K562 (cell line): ENCODE data around the gene MCM3. TPM values are rescaled to one million over a fixed set of nuclear protein-coding genes. Genes with fewer than 3 reads are reported as not detected.

Source experiments
- ARID1B ChIP-seq: fragments of 450-650 bp; IDR thresholded peaks from 2 replicates; pipeline ENCODE4 v1.6.1; 2016; ENCODE audit warnings: antibody characterized with exemption, mild to moderate bottlenecking, inconsistent platforms
- ATF3 ChIP-seq, 2 experiments: fragments of 450-650 bp in 1 of 2; sonication (generic) in 1 of 2; formaldehyde crosslinking in 1 of 2; IDR thresholded peaks in 1 of 2; conservative IDR thresholded peaks in 1 of 2; 2 replicates each; pipeline versions ENCODE4 v1.6.1 to v1.8.1; 2016 to 2023; ENCODE audit warnings: mild to moderate bottlenecking in 2 of 2, moderate library complexity in 2 of 2, inconsistent platforms in 1 of 2, missing genetic modification reagents in 1 of 2
- CEBPB ChIP-seq: fragments of 450-650 bp; IDR thresholded peaks from 2 replicates; pipeline ENCODE4 v1.6.1; 2016; ENCODE audit warnings: missing genetic modification characterization, missing compliant biosample characterization
- CREM ChIP-seq: IDR thresholded peaks from 2 replicates; pipeline ENCODE4 v1.6.1; 2014; ENCODE audit warnings: antibody characterized with exemption, low read depth
- DPF2 ChIP-seq: fragments of 450-650 bp; IDR thresholded peaks from 2 replicates; pipeline ENCODE4 v1.6.1; 2016
- GABPA ChIP-seq: fragments of 200-800 bp; sonication (Bioruptor generic); conservative IDR thresholded peaks from 2 replicates; pipeline ENCODE4 v1.6.1; 2016; ENCODE audit warnings: low read depth, missing genetic modification characterization, missing compliant biosample characterization
- HES1 ChIP-seq: fragments of 450-650 bp; IDR thresholded peaks from 2 replicates; pipeline ENCODE4 v1.6.1; 2016; ENCODE audit warnings: low read depth, mild to moderate bottlenecking, moderate library complexity
- JUND ChIP-seq, 2 experiments: IDR thresholded peaks; 2 replicates in 1 of 2; 3 replicates in 1 of 2; pipeline ENCODE4 v1.6.1; 2011; ENCODE audit warnings: borderline replicate concordance in 2 of 2, low read depth in 2 of 2, low read length in 2 of 2, improper control_type of control experiment in 1 of 2, missing biosample characterization in 1 of 2, missing genetic modification characterization in 1 of 2, missing genetic modification reagents in 1 of 2
- LEF1 ChIP-seq: fragments of 450-650 bp; IDR thresholded peaks from 2 replicates; pipeline ENCODE4 v1.6.1; 2016; ENCODE audit warnings: mild to moderate bottlenecking
- MEF2A ChIP-seq: IDR thresholded peaks from 2 replicates; pipeline ENCODE4 v1.6.1; 2011; ENCODE audit warnings: low read depth, mild to moderate bottlenecking, low read length, moderate library complexity; ENCODE audit not compliant: control insufficient read depth
- NFE2 ChIP-seq: IDR thresholded peaks from 2 replicates; pipeline ENCODE4 v1.6.1; 2014; ENCODE audit warnings: antibody characterized with exemption, low read depth
- NR3C1 ChIP-seq: sonication (generic); formaldehyde crosslinking; IDR thresholded peaks from 2 replicates; pipeline ENCODE4 v1.8.1; 2022; ENCODE audit warnings: missing genetic modification reagents
- PRDM10 ChIP-seq: fragments of 450-650 bp; IDR thresholded peaks from 2 replicates; pipeline ENCODE4 v1.6.1; 2018; ENCODE audit not compliant: partially characterized antibody
- PYGO2 ChIP-seq: fragments of 450-650 bp; IDR thresholded peaks from 2 replicates; pipeline ENCODE4 v1.6.1; 2016; ENCODE audit warnings: mild to moderate bottlenecking, missing genetic modification characterization, moderate library complexity, missing compliant biosample characterization
- SMARCA4 ChIP-seq: fragments of 450-650 bp; IDR thresholded peaks from 2 replicates; pipeline ENCODE4 v1.6.1; 2016
- polyA plus RNA-seq, 8 experiments: library from polyadenylated mRNA; depleted of rRNA in 4 of 8; stranded (reverse) in 5 of 8; unstranded in 3 of 8; fragments of >200 nt; fragmentation: Nextera tagmentation in 2 of 8; fragmentation: Illumina TruSeq in 1 of 8; extraction: Ambion mirVana in 2 of 8; extraction: Trizol in 1 of 8; gene quantifications; 2 replicates each; pipeline versions ENCODE4 v1.2.1 to v1.2.3, GENCODE V29; 2011 to 2014; ENCODE audit warnings: inconsistent platforms in 1 of 8, missing spikeins in 1 of 8
- total RNA-seq, 7 experiments: library from RNA; depleted of rRNA in 6 of 7; stranded (reverse); fragments of >200 nt in 6 of 7; fragmentation: Illumina TruSeq in 2 of 7; extraction: Trizol in 2 of 7; gene quantifications; 2 replicates each; pipeline versions ENCODE4 v1.2.1 to v1.2.3, GENCODE V29; 2011 to 2021; ENCODE audit warnings: low replicate concordance in 1 of 7

The MCM3 gene
- total and polyA plus RNA-seq, 9 of the 15 experiments (the other 6 are each of a cell fraction or from before 2014, with no cell fraction given), result 76.1 to 270 (median 250) TPM

GRCh38 chr6:52330470-52330869 lies 45.9 kb upstream of the MCM3 start (continued):
- TF ChIP-seq PRDM10 (peak; percentile 33), JUND (IDR thresholded peaks at IDR 0.05; ENCODE audit: borderline replicate concordance, low read depth, low read length) (peak; percentile 73), JUND (tag; IDR thresholded peaks at IDR 0.05; ENCODE audit: borderline replicate concordance, low read depth, low read length) (peak; percentile 81; the same call in 2 of the 3 replicates), NR3C1 (CRISPR knock-in tag) (no peak), HES1 (0 out of 2 replicates have a peak, but pooled peaks have one; percentile 29), GABPA (tag) (no peak), NFE2 (0 out of 2 replicates have a peak, but pooled peaks have one; percentile 2), MEF2A (no peak), ATF3 (IDR thresholded peaks at IDR 0.05) (peak; percentile 84), ATF3 (CRISPR knock-in tag; conservative IDR thresholded peaks at IDR 0.05) (no peak), CEBPB (tag) (peak; percentile 86), DPF2 (peak; percentile 62; the same call in 1 of the 2 replicates), SMARCA4 (peak; percentile 32; the same call in 1 of the 2 replicates), ARID1B (0 out of 2 replicates have a peak, but pooled peaks have one; percentile 25), CREM (0 out of 2 replicates have a peak, but pooled peaks have one; percentile 10), PYGO2 (no peak), LEF1 (peak; percentile 44; the same call in 1 of the 2 replicates)
